HG02973 (cell line): ENCODE data around the gene AIRE.

Source experiments
- ATAC-seq: cut with Tn5 transposase; IDR thresholded peaks from one replicate; pipeline ENCODE4 v1.9.1; 2021; ENCODE audit warnings: moderate library complexity; ENCODE audit not compliant: unreplicated experiment

Gene AIRE

DNA sequence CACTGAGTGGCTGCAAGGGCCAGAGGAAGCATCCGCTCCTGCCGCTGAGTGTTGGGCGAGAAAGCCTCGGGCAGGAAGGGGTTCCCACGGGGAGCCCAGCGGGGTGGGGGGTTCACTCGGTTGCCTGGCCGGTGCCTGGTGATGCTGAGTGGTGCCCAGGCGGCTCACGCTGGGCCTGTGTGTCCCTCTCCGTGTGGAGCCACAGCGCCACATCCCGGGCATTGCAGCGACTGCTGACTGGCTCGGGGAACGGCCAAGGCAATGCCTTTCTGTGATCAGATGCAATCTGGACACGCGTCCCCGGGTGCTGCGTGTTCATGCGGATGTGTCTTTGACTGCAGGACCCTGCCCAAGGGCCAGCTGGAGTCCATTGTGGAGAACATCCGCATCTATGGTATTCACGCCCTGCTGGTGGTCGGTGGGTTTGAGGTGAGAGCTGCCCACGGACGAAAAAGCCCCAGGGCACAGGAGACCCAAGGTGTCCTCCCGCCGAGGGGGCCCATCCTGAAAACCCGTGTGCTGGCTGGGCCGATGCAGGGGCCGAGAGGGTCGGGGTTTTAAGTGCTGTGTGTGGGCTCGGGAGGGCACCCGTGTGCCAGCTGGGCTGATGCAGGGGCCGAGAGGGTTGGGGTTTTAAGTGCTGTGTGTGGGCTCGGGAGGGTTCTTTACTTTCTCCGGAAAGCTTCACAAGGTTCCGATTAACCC, 37.1 kb downstream of the AIRE start:
- no peak for ATAC-seq

DNA sequence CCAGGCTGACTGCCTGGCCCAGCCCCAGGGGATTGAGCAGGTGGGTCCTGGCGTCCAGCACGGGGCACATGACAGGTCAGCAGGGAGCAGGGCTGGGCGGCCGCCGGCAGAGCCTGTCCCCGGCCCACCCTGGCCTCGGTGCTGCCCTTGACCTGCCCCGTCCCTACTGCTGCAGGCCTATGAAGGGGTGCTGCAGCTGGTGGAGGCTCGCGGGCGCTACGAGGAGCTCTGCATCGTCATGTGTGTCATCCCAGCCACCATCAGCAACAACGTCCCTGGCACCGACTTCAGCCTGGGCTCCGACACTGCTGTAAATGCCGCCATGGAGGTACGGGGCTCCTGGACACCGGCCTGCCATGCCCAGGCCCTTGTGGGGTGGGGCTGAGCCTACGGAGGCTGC, 37.9 kb downstream of the AIRE start:
- ATAC-seq, result no peak

GRCh38 chr21:44324106-44324853, 38.6 kb downstream of the AIRE start:
- ATAC-seq, result no peak

- ATAC-seq, result no peak
These were observed 39.1 kb downstream of the AIRE start for GRCh38 chr21:44324854-44325107.

DNA sequence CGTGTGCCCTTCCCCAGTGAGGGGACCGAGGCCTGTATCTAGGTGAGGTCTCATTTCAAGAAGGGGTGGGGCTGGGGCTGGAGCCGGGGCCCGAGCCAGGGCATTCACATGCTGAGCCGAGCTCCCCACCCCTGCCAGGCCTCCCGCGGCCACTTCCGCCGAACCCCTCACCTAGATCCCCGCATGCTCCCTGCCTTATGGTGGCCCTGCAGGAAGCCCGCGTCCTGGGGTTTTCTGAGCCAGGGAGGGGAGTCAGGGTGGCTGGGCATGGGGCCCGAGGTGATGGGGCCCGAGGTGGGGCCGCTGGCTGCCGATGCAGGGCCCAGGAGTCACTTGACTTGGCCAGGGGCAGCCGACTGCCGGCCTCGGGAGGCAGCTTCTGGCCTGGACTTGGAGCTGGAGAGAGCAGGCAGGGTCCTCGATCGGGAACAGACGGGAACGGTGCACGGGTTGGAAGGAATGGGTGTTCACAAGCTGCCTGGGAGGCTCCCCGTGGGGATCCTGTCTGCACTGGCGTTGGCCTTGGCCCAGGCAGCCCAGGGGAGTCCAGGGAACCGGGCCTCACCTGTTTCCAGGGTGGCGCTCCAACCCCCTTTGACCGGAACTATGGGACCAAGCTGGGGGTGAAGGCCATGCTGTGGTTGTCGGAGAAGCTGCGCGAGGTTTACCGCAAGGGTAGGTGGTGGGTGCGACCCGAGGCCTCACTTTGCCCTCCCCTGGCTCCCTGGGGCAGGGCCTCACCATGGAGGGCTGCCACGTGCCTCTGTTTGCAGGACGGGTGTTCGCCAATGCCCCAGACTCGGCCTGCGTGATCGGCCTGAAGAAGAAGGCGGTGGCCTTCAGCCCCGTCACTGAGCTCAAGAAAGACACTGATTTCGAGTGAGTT, 40.0 kb downstream of the AIRE start:
- no peak for ATAC-seq

DNA sequence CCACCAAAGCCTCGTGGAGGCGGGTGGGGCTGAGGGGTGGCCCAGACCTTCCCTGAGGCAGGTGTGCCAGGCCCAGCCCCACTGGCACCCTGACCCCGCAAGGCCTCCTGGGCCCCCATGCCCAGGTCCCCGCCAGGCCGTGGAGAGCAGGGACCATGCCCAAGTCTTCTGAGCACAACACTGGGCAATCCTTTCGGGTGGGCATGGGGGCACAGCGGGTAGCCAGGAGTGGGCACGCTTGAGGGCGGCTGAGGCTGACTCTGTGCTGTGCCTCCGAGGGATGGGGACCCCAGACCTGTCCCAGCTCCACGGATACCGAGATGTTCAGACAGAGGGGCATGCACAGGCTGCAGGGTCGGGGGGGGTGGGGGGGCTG, 40.6 kb downstream of the AIRE start:
- no peak for ATAC-seq

- no peak for ATAC-seq
These were observed 41.3 kb downstream of the AIRE start for GRCh38 chr21:44326716-44327602.

- no peak for ATAC-seq
These were observed 41.9 kb downstream of the AIRE start for GRCh38 chr21:44327603-44327974.

GRCh38 chr21:44328242-44328895, 42.7 kb downstream of the AIRE start:
- ATAC-seq, result no peak

DNA sequence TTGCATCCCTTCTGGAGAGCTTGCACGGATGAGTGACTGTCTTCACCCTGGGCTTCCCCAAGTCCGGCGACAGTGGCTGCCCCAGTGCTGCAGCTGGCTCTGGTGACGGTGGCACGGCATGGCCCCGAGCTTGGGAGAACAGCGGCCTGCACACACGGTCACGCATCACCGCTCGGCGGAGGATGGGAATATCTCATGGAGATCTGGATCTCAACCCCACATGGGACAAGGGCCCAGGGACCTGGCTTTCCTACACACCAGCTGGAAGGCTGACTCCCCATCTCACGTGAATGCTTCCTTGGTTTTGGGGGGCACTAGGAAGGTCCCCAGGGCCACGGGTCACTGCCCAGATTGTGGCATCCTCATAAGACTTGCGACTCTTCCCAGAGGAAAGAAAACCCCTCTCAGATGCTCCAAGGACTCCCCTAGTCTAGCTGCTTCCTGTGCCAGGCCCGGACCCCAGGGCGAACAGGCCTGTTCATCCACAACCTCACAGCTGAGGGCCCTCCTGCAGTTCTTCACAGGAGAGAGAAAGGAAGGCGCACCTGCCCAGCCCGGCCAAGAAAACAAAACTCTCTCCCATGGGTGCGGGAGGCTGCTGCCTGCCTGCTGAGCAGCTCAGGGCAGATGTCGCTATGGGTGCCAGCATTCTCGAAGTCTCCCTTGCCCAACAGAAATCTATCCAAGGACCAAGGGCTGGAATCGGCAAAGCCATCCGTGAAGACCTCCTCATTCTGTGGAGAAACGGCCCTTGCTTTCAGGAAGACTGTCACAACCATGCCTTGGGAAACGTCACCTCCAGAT, 43.6 kb downstream of the AIRE start:
- no peak for ATAC-seq

DNA sequence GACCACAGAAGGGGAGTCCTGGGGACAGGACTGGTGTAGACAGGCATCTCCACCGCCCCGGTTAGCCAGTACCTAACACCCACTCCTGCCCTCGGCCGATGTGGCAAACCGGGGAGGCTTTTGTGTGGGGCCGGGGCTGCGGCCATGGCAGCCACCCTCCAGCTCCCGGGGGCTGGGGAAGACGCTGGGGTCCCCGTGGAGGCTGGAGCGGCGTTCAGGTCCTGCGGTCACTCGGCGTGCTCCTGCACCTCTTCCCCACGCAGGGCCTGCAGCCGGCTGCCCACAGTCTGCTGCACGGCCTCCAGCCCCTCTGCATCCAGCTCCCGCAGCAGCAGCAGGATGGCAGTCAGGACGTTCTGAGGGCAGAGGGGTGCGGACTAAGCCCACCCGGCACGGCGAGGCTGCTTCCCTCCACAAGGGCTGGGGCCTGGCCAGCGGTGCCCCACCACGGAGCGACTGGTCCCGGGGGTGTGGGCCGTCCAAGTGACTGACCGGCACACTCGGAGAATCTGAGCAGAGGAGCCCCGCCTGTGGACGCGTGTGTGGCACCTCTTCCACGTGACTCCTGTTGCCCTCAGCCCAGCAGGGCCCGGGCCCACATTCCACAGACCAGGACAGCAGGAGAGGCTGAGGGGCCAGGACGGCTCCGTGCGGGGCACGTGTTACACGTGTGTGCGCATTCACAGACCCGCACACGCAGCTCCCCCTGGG, 44.5 kb downstream of the AIRE start:
- ATAC-seq, result no peak

DNA sequence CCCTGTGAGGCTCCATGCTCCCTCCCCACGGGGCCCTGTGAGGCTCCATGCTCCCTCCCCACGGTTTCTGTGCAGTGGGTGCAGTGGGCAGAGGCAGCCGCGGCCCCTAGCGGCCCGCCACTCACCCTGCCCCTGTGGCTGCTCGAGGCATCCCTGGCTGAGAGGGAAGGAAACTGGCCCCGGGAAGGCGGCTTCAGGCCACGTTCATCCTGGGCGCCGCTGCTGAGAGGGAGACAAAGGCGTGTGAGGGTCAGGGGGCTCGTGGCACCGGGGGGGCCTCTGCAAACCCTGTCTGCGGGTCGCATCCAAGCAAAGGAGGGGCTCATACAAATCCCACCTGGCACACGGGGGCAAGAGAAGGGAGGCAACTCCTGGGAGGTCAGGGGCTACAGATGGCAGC, 45.0 kb downstream of the AIRE start:
- ATAC-seq, result no peak

GRCh38 chr21:44331209-44331608, 45.5 kb downstream of the AIRE start:
- ATAC-seq, result no peak

GRCh38 chr21:44331650-44332307, 46.1 kb downstream of the AIRE start:
- no peak for ATAC-seq

DNA sequence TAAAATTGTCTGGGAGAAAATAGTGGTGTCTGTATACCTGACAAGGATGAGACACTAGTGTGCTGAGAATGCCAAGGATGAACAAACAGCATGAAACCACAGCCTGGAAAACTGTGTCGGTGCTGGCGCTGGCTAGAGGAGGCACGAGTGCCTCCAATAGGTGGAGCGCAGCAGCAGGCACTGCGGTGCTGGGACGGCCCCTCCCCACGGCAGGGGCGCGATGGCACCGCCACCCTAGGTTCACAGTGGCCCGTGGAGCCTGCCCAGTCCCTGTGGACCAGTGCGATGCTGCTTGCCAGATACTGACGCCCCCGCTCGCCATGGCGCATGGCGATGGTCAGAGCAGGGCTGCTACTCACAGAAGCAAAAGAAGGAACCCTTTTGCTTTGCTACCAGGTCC, 46.7 kb downstream of the AIRE start:
- no peak for ATAC-seq

DNA sequence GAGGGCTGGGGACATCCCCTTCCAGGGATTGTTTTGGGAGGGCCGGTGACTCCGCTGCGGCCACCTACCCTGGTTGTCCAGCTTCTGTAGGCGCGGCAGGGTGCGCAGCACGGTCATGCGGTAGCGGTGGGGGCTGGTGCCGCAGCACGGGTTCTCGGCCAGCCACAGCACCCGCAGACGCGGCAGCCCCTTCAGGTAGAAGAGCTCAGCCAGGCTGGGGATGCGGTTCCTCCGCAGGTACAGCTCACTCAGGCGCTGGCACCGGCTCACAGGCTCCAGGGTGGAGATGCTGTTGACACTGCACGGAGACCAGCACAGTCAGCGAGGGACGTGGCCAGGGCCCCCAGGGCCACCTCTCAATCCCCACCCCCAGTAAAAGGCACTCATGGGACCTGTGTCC, 47.3 kb downstream of the AIRE start:
- ATAC-seq, result no peak

GRCh38 chr21:44333509-44334328, 48.0 kb downstream of the AIRE start:
- ATAC-seq, result no peak
